Right lobe of liver (tissue), 4 donors: ENCODE data around the gene IP6K3.

Experiments
- CTCF ChIP-seq, 4 donors: fragments of 200-600 bp in 3 of 4; fragments of 450-650 bp in 1 of 4; IDR thresholded peaks; one replicate each; pipeline versions ENCODE4 v1.5.1 to v1.8.0; 2016 to 2022; ENCODE audit warnings: antibody characterized with exemption in 4 of 4, mild to moderate bottlenecking in 2 of 4
- POLR2A ChIP-seq: fragments of 450-650 bp; IDR thresholded peaks from one replicate; pipeline ENCODE4 v1.6.1; 2017; ENCODE audit warnings: antibody characterized with exemption, mild to moderate bottlenecking
- donor health status: DM: no; HTN: no; CAD: no.
- donor health status: DM: no; HTN: no; CAD: no.
- donor health status: DM: no; HTN: yes; CAD: no.

DNA sequence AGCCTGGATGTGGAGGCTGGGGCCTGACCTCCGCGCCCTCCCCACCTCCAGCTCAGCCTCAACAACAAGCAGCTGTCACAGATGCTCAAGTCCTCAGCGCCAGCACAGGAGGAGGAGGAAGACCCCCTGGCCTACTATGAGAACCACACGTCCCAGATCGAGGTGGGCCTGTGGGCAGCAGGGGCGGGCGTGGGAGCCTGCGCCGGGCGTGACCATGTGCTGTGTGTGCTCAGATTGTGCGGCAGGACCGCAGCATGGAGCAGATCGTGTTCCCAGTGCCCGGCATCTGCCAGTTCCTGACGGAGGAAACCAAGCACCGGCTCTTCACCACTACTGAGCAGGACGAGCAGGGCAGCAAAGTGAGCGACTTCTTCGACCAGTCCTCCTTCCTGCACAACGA, 58.7 kb downstream of the IP6K3 start:
- no peak for TF ChIP-seq POLR2A
- no peak for TF ChIP-seq CTCF (IDR thresholded peaks at IDR 0.05)
